NK-92 (cell line): ENCODE data around the gene LIPK.

ENCODE experiments used
- DNase-seq: peaks from one replicate; lab custom pipeline; 2025; ENCODE audit not compliant: unreplicated experiment; lab: John Stamatoyannopoulos, UW

LIPK gene

GRCh38 chr10:88782222-88782621 lies 76.2 kb downstream of the LIPK start:
- DNase-seq = no peak

- no peak for DNase-seq
Measured at GRCh38 chr10:88783724-88784123, 77.7 kb downstream of the LIPK start.

GRCh38 chr10:88786032-88786770 lies 80.2 kb downstream of the LIPK start:
- DNase-seq = no peak

GRCh38 chr10:88787463-88787862 lies 81.4 kb downstream of the LIPK start:
- DNase-seq = no peak

- DNase-seq = no peak
Measured at GRCh38 chr10:88788924-88789323, 82.9 kb downstream of the LIPK start.

GRCh38 chr10:88791924-88792323 lies 85.9 kb downstream of the LIPK start:
- DNase-seq = no peak

GRCh38 chr10:88792661-88793060 lies 86.6 kb downstream of the LIPK start:
- DNase-seq = no peak

- DNase-seq = no peak
Measured at GRCh38 chr10:88793712-88794299, 87.8 kb downstream of the LIPK start.

GRCh38 chr10:88794731-88795130 lies 88.7 kb downstream of the LIPK start:
- no peak for DNase-seq

- no peak for DNase-seq
Measured at GRCh38 chr10:88800152-88801125, 94.4 kb downstream of the LIPK start.
